Astrocyte (in vitro differentiated cells and primary cell): ENCODE measurements around the gene ATG14.

Experiments
- EZH2 ChIP-seq: IDR thresholded peaks from 2 replicates; pipeline ENCODE4 v1.6.1; 2012; ENCODE audit warnings: mild to moderate bottlenecking, low read length, inconsistent platforms; ENCODE audit not compliant: insufficient read depth
- TF ChIP-seq, protein P1 (sequence below): IDR thresholded peaks from 2 replicates; pipeline ENCODE4 v1.5.1; 2011; ENCODE audit warnings: low read depth, mild to moderate bottlenecking, inconsistent platforms, low read length, moderate library complexity; ENCODE audit not compliant: insufficient read depth

GRCh38 chr14:55440385-55440784 lies 28.8 kb upstream of the ATG14 start, which contains the start of gene TBPL2:
- TF ChIP-seq, protein P1, sequence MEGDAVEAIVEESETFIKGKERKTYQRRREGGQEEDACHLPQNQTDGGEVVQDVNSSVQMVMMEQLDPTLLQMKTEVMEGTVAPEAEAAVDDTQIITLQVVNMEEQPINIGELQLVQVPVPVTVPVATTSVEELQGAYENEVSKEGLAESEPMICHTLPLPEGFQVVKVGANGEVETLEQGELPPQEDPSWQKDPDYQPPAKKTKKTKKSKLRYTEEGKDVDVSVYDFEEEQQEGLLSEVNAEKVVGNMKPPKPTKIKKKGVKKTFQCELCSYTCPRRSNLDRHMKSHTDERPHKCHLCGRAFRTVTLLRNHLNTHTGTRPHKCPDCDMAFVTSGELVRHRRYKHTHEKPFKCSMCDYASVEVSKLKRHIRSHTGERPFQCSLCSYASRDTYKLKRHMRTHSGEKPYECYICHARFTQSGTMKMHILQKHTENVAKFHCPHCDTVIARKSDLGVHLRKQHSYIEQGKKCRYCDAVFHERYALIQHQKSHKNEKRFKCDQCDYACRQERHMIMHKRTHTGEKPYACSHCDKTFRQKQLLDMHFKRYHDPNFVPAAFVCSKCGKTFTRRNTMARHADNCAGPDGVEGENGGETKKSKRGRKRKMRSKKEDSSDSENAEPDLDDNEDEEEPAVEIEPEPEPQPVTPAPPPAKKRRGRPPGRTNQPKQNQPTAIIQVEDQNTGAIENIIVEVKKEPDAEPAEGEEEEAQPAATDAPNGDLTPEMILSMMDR = no peak
- no peak for TF ChIP-seq EZH2
